Mammary epithelial cell (primary cell): ENCODE data around the gene CHST7.

Experiments
- CTCF ChIP-seq, 2 donors: IDR thresholded peaks in 1 of 2; conservative IDR thresholded peaks in 1 of 2; 2 replicates each; pipeline ENCODE4 v1.5.1; 2011 to 2012; ENCODE audit warnings: inconsistent platforms in 2 of 2, low read length in 2 of 2, mild to moderate bottlenecking in 2 of 2, control low read depth in 1 of 2, low read depth in 1 of 2; ENCODE audit not compliant: insufficient read depth in 1 of 2; ENCODE audit errors: extremely low read depth in 1 of 2
- EZH2 ChIP-seq: IDR thresholded peaks from 2 replicates; pipeline ENCODE4 v1.6.1; 2012; ENCODE audit warnings: low read length, inconsistent platforms, borderline replicate concordance

- TF ChIP-seq CTCF (conservative IDR thresholded peaks at IDR 0.05 in 1 of 2, IDR thresholded peaks at IDR 0.05 in 1 of 2; ENCODE audit: extremely low read depth in 1 of 2, insufficient read depth in 1 of 2, low read depth in 1 of 2, low read length in 2 of 2) (no peak), EZH2 (no peak)
Measured at GRCh38 chrX:46575586-46575985, 2.0 kb downstream of the CHST7 start.
